Sigmoid colon (tissue), 4 donors: ENCODE results near the gene CYTH3.

Source experiments
- CTCF ChIP-seq, 4 experiments: fragments of 450-650 bp in 3 of 4; fragments of 200-600 bp in 1 of 4; IDR thresholded peaks; one replicate each; pipeline ENCODE4 v1.5.1; 2016 to 2019; ENCODE audit warnings: antibody characterized with exemption in 4 of 4, mild to moderate bottlenecking in 3 of 4, moderate library complexity in 2 of 4
- POLR2AphosphoS5 ChIP-seq, 4 donors: sonication (generic); formaldehyde crosslinking; IDR thresholded peaks; one replicate each; pipeline ENCODE4 v1.6.1; 2017; ENCODE audit warnings: antibody characterized with exemption in 4 of 4

DNA sequence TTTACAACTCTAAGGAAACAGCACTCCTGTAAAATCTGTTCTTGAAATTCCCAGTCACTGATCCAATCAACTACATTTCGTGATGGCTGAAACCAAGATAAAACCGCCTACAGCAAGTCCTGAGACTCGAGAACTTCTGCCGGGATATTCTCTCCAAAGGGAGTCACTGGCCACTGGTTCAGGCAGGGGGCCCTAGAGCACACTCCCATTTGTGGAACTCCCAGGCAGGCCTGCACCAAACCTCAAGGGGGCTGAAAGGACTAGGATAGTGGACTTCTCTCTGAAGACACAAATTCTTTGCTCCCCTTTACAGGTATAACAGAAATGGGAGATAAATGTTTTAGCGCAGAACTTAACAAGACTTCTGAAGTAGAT is 16.3 kb downstream of the CYTH3 start:
- TF ChIP-seq CTCF (IDR thresholded peaks at IDR 0.05) (no peak), POLR2AphosphoS5 (IDR thresholded peaks at IDR 0.05) (no peak)
